ENCODE results near the gene NOXO1. TPM values are rescaled to one million over a fixed set of nuclear protein-coding genes. Genes with fewer than 3 reads are reported as not detected.

Gene NOXO1
- total and polyA plus RNA-seq, 2 donors: 0.16 TPM; not detected in 1

DNA sequence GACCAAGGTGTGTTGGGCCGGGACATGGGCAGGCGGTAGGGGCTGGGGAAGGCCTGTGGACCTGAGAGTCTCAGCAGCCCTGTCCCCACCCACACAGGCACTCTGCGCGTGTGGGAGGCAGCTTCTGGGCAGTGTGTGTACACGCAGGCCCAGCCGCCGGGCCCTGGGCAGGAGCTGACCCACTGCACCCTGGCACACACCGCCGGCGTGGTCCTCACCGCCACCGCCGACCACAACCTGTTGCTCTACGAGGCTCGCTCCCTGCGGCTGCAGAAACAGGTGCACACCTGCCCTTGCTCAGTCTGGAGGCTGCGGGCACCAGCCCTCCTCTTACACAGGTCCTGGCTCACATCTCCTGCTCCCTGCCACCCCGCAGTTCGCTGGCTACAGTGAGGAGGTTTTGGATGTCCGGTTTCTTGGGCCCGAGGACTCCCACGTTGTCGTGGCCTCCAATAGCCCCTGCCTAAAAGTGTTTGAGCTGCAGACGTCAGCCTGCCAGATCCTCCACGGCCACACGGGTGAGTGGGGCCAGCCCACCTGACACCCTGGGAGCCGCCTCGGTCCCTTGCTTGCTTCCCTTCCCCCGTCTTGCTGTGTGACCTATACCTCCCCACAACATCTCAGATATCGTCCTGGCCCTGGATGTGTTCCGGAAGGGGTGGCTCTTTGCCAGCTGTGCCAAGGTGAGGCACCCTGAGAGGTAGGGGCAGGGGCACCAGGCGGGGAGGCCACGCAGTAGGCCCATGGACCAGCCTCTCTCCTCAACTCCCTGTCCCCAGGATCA lies 5.6 kb downstream of the NOXO1 start:
- WGBS: 94% methylated on average over 33 of the region's 33 CpGs
- H3K27ac ChIP-seq (ENCODE audit: low read depth): no peak overlapping the region
- peaks cover 10% of the 10 kb centered on the region for H3K36me3 ChIP-seq (ENCODE audit: insufficient read depth)
- DNase-seq (ENCODE audit: extremely low spot score): no peak
- no peak overlapping the region for H3K4me3 ChIP-seq (ENCODE audit: low read depth, low read length)
- peaks cover 1% of the 10 kb centered on the region for H3K4me1 ChIP-seq (ENCODE audit: insufficient read depth)

DNA sequence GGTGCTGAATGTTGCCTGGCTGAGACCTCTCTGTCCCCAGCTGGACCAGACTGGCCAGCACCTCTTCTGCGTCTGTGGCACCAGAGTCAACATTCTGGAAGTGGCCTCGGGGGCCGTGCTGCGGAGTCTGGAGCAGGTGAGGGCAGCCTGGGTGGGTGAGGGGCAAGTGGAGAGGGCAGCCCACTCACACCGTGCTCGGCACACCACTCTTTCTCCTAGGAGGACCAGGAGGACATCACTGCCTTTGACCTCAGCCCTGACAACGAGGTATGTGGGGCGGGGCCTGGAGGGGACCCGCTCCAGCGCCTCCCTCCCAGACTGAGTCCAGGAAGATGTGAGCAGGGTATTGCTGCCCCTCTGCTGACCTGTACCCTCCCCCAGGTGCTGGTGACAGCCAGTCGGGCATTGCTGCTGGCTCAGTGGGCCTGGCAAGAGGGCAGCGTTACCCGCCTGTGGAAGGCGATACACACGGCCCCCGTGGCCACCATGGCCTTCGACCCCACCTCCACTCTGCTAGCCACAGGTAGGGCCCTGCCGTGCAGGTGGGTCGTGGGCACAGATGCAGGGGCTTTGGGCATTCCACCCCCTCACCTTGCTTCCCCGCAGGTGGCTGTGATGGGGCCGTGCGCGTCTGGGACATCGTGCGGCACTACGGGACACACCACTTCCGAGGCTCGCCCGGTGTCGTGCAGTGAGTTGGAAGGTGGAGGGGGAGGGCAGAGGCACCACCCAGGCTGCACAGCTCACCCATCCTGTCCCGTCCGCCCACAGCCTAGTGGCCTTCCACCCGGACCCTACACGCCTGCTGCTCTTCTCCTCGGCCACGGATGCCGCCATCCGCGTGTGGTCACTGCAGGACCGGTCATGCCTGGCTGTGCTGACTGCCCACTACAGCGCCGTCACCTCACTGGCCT lies 6.9 kb downstream of the NOXO1 start:
- DNase-seq (ENCODE audit: extremely low spot score): no peak
- peaks cover 1% of the 10 kb centered on the region for H3K4me1 ChIP-seq (ENCODE audit: insufficient read depth)
- no peak overlapping the region for H3K27ac ChIP-seq (ENCODE audit: low read depth)
- H3K4me3 ChIP-seq (ENCODE audit: low read depth, low read length): no peak overlapping the region
- 94% methylated on average over 42 of the region's 42 CpGs for WGBS
- H3K36me3 ChIP-seq (ENCODE audit: insufficient read depth): peaks cover 10% of the 10 kb centered on the region

DNA sequence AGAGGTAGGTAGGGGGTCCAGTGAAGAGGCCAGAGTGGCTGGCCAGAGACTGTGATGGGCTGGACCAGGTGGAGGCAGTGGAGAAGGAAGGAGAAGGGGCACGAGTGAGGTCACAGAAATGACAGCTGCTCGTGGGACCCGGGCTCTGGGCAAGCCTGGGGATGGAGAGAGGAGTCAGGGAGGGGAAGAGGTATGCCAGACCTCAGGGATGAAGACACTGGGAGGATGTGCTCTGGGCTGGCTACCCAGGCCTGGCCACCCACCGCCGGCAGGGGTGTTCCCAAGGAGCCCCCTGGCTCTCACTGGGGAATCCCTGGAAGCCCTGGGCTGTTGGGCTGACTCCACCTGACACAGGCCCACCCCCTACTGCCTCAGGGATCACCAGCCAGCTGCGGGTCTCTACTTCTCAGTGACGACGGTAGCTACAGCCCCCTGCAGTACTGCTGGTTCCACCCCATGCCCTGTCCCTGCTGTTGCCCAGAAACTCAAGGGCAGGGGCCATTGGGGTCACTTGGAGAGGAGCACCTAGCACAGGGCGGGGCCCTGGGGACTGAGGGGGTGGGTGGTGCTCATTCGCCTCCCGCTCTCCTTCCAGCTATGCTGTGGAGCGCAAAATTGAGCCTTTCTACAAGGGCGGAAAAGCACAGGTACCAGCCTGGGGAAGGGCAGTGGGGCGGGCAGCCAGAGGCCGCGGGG lies 7.7 kb downstream of the NOXO1 start:
- peaks cover 10% of the 10 kb centered on the region for H3K36me3 ChIP-seq (ENCODE audit: insufficient read depth)
- WGBS: 92% methylated on average over 16 of the region's 16 CpGs
- H3K4me3 ChIP-seq (ENCODE audit: low read depth, low read length): no peak overlapping the region
- DNase-seq (ENCODE audit: extremely low spot score): no peak
- no peak overlapping the region for H3K27ac ChIP-seq (ENCODE audit: low read depth)
- peaks cover 1% of the 10 kb centered on the region for H3K4me1 ChIP-seq (ENCODE audit: insufficient read depth)

DNA sequence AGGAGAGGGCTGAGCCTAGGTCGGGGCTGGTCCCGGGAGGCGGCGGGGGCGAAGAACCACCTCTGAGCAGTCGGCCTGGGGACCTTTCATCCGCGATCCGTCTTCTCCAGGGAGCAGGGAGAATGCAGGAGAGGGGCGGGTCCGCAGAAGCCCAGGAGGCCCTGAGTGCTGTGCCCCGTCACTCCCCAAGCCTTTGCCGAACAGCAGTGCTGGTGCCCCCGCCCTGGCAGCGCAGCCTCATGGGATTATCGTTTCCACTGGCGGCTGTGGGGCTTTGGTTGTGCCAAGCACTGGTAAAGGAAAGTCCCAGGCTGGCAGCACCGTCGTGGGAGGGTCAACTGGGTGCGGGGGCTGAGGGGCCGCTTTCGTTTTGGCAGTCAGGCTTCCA lies 8.8 kb downstream of the NOXO1 start:
- DNase-seq (ENCODE audit: extremely low spot score): no peak
- Histone ChIP-seq H3K27ac (ENCODE audit: low read depth) (no peak overlapping the region), H3K4me1 (ENCODE audit: insufficient read depth) (peaks cover 1% of the 10 kb centered on the region), H3K36me3 (ENCODE audit: insufficient read depth) (peaks cover 8% of the 10 kb centered on the region), H3K4me3 (ENCODE audit: low read depth, low read length) (peak overlapping the region; percentile 99)
- 3% methylated on average over 22 of the region's 22 CpGs for WGBS

DNA sequence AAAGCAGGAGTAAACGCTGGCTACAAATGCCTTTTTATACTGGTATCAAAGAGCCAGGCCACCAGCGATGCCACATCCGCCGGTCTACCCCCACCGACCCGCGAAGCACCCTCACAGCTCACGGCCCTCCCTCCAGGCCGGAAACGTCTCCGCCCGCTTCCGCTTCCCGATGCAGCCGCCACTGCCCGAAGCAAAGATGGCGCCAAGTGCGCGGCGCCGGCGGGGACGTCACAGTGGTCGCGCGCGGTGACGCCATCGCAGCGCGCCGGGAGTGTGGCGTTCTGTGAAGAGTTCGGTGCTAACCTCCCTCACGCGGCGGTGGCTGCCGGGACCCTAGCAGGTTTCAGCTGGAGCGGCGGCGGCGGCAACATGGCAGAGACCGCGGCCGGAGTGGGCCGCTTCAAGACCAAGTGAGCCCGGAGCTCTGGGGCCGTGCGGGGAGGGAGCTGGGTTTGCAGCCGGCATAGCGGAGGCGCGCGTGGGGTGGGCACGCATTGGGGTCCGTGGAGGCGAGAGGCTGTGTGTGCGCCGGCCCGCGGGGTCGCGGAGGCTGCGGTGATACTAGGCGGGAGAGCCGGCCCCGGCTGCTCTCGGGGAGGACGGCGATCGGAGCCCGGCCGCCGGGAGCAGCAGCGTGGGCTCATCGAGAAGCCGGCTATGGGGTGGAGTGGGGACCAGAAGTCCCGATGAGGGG lies 9.3 kb downstream of the NOXO1 start, which contains the start of gene TBL3:
TBL3 (plus strand) TSS at position 258 of the 694 bp plus-strand sequence; CDS start at position 370, 112 bp downstream.
- Histone ChIP-seq H3K4me1 (ENCODE audit: insufficient read depth) (peaks cover 1% of the 10 kb centered on the region), H3K4me3 (ENCODE audit: low read depth, low read length) (peak within 1 kb of the TSS; percentile 99), H3K36me3 (ENCODE audit: insufficient read depth) (peaks cover 6% of the 10 kb centered on the region), H3K27ac (ENCODE audit: low read depth) (peak within 1 kb of the TSS; percentile 95)
- WGBS: under 1% methylated on average over 78 of the region's 78 CpGs
- DNase-seq (ENCODE audit: extremely low spot score): peak; percentile 76

DNA sequence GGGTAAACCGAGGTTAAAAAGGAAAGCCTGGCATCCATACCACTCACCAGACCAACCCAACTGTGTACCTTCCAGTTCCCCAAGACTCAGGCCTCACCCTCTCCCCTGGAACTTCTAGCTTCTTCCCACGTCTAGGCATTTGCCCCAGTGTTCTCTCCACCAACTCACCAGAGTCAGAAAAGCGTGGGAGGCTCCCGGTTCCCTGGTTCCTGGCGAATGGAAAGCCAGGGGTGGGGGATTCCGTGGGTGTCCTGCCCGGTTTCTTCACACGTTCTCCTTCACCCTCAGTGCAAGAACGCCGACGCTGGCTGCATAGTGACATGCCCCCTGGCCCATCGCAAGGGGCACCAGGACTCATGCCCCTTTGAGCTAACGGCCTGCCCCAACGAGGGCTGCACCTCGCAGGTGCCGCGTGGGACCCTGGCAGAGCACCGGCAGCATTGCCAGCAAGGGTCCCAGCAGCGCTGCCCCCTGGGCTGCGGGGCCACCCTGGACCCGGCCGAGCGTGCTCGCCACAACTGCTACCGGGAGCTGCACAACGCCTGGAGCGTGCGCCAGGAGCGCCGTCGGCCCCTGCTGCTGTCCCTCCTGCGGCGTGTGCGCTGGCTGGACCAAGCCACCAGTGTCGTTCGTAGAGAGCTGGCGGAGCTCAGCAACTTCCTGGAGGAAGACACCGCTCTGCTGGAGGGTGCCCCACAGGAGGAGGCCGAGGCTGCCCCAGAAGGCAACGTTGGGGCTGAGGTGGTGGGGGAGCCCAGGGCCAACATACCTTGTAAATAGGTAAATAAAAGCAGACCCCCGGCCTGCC lies 12.9 kb downstream of the NOXO1 start:
- Histone ChIP-seq H3K4me3 (ENCODE audit: low read depth, low read length) (no peak overlapping the region), H3K4me1 (ENCODE audit: insufficient read depth) (peaks cover 1% of the 10 kb centered on the region), H3K36me3 (ENCODE audit: insufficient read depth) (no peaks in the 10 kb centered on the region), H3K27ac (ENCODE audit: low read depth) (no peak overlapping the region)
- WGBS: 88% methylated on average over 41 of the region's 41 CpGs
- DNase-seq (ENCODE audit: extremely low spot score): no peak

DNA sequence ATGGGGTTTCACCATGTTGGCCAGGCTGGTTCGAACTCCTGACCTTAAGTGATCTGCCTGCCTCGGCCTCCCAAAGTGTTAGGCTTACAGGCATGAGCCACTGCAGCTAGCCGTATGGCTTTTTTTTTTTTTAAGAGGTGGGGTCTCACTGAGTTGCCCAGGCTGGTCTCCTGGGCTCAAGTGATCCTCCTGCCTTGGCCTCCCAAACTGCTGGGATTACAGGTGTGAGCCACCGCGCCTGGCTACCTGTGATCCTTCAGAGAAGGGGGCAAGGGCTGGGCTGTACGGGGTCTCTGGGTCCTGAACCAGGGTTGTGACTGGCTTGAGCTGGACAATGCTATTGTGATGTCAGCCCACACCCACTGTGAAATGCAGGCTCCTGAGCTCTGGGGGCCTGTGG lies 14.8 kb downstream of the NOXO1 start, which contains the start of gene RNF151:
RNF151 (plus strand) TSS at position 397 of the 400 bp plus-strand sequence. CDS start 26 bp downstream, outside the sequence.
- no peak for DNase-seq (ENCODE audit: extremely low spot score)
- peaks cover 1% of the 10 kb centered on the region for H3K4me1 ChIP-seq (ENCODE audit: insufficient read depth)
- H3K4me3 ChIP-seq (ENCODE audit: low read depth, low read length): no peak within 1 kb of the TSS
- no peaks in the 10 kb centered on the region for H3K36me3 ChIP-seq (ENCODE audit: insufficient read depth)
- H3K27ac ChIP-seq (ENCODE audit: low read depth): no peak within 1 kb of the TSS
- 97% methylated on average over 6 of the region's 6 CpGs for WGBS

DNA sequence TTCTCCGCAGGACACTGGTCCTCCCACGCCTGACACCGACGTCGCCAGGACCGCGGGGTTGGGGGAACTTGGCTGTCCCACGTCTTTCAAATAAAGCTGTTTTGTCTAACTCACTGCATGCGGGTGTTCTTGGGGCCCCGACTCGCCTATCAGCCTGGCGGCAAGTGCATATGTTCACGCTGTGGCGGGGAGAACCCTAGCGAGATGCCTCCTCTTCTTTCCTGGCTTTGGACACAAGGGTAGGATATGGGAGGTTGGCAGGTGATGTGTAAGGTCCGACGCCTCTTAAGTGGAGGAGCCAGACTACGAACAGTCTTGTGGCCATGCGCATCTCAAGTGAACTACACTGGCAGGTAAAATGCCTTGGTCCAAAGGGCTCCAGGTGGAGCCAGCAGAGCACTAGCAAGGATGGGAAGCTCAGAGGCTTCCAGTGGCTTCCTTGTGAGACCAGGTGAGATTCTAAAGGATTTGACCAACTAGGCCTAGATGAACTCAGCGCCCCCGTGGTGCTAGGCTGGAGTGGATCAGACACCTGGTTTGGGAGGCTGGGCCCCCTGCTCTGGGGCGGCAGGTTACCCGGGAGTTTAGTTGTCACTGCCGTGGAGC lies 15.8 kb downstream of the NOXO1 start:
- Histone ChIP-seq H3K4me3 (ENCODE audit: low read depth, low read length) (peak overlapping the region; percentile 68), H3K27ac (ENCODE audit: low read depth) (peak overlapping the region; percentile 90), H3K4me1 (ENCODE audit: insufficient read depth) (no peaks in the 10 kb centered on the region), H3K36me3 (ENCODE audit: insufficient read depth) (no peaks in the 10 kb centered on the region)
- 22% methylated on average over 24 of the region's 24 CpGs for WGBS
- DNase-seq (ENCODE audit: extremely low spot score): no peak

DNA sequence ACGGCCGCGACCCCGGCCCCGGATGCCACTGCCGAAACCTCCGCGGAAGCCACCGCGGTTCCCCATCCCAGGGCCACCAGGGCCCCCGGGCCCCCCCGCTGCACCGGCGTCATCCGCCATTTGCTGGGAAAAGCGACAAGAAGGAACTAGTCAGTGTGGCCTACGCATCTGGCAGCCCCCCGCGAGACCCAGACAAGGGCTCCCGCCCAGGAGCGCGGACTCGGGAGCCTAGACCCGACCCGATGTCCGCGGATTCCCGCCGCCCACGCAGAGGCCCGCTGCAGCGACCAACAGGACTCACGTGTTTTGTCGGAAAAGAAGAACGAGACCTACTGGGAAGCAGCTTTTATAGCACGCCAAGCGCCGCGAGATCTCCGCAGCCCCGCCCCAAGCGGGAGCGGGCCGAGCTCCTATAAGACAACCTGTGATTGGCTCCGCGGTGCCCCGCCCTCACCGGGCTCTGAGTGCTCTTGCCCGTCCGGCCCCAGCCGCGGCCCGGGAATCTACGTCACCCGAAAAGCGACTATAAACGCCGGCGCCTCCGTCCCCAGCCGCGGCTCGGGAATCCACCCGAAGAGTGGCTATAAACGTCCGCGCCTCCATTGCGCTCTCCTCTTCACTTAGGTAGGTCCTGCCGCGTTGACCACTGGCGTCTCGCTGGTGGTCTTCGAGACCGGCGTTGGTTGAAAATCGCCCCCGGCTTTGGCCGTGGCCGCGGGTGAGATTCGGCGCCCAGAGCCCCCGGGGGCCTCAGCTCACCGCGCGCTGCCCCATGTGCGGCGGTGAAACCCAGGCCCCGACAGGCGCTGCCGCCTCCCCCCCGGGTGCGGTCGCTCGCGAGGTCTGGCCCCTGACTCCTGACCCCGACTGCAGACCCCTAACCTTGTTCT lies 16.5 kb downstream of the NOXO1 start, which contains the start of gene RPS2:
RPS2 (minus strand) TSS at position 321 of the 890 bp plus-strand sequence; CDS start at position 120, 201 bp downstream.
- Histone ChIP-seq H3K27ac (ENCODE audit: low read depth) (peak within 1 kb of the TSS; percentile 90), H3K36me3 (ENCODE audit: insufficient read depth) (no peaks in the 10 kb centered on the region), H3K4me1 (ENCODE audit: insufficient read depth) (no peaks in the 10 kb centered on the region), H3K4me3 (ENCODE audit: low read depth, low read length) (peak within 1 kb of the TSS; percentile 68)
- under 1% methylated on average over 97 of the region's 97 CpGs for WGBS
- DNase-seq (ENCODE audit: extremely low spot score): peak; percentile 96

DNA sequence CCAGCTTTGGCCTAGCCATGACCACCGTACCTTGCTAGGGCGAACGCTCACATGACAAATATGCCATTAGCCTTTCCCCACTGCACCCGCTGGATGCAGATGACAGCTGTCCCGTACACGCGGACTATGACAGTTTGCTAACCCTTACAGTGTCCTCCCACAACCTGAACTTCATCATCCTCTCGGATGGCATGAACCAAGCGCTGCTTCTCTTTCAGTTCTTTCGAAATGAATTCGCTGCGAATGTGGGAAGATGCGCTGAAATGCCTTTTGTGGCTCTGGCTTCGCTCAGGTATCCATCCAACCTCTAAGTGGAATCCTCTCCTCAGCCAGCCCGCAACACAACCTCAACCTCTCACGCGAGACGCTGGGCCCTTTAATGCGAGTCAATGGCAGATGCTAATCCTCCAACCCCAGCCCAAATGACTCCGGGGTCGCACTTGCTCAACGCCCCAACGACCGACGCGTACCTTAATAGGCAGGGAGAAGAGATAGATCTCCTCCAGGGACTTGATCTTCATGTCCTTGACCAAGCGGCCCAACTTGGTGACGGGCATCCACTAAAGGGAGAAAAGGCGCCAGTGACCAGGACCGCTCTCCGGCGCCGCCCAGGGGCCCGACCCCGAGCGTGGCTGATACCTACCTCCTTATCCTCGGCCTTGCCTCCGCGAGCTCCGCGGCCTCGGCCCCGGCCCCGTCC lies 17.3 kb downstream of the NOXO1 start:
- 9% methylated on average over 44 of the region's 44 CpGs for WGBS
- Histone ChIP-seq H3K27ac (ENCODE audit: low read depth) (peak overlapping the region; percentile 89), H3K4me3 (ENCODE audit: low read depth, low read length) (peak overlapping the region; percentile 51), H3K36me3 (ENCODE audit: insufficient read depth) (no peaks in the 10 kb centered on the region), H3K4me1 (ENCODE audit: insufficient read depth) (no peaks in the 10 kb centered on the region)
- no peak for DNase-seq (ENCODE audit: extremely low spot score)

Data from urinary bladder (tissue), 4 donors.